GM23338 (cell line): ENCODE measurements around the gene CUX1. TPM values are rescaled to one million over a fixed set of nuclear protein-coding genes. Genes with fewer than 3 reads are reported as not detected.

Experiments used
- ATAC-seq: fragments of 200-7000 bp; cut with Tn5 transposase; 3 replicates; pipeline ENCODE4 v1.9.1; 2020
- DNase-seq: peaks from one replicate; pipeline ENCODE4 v3.0.0-alpha.2; 2015; ENCODE audit warnings: low spot score
- H2AFZ ChIP-seq: fragments of 200-600 bp; sonication (generic); 2 replicates; pipeline ENCODE4 v1.8.0; 2016; ENCODE audit warnings: antibody characterized with exemption, mild to moderate bottlenecking, moderate library complexity
- H3F3A ChIP-seq: fragments of 200-600 bp; sonication (generic); replicated peaks from 2 replicates; pipeline ENCODE4 v1.8.0; 2017; ENCODE audit warnings: antibody characterized with exemption, mixed run types, low read depth
- H3K27ac ChIP-seq: fragments of 200-600 bp; sonication (generic); 2 replicates; pipeline ENCODE4 v1.6.1; 2016; ENCODE audit warnings: low read depth
- H3K27me3 ChIP-seq: fragments of 200-600 bp; sonication (generic); 2 replicates; pipeline ENCODE4 v1.8.0; 2016; ENCODE audit warnings: mild to moderate bottlenecking, mixed run types, moderate library complexity; ENCODE audit not compliant: insufficient read depth
- H3K36me3 ChIP-seq: fragments of 200-600 bp; sonication (generic); 2 replicates; pipeline ENCODE4 v1.8.0; 2016; ENCODE audit warnings: mild to moderate bottlenecking; ENCODE audit not compliant: insufficient read depth
- H3K4me1 ChIP-seq: fragments of 200-600 bp; sonication (generic); 2 replicates; pipeline ENCODE4 v1.8.0; 2016; ENCODE audit warnings: mild to moderate bottlenecking, moderate library complexity; ENCODE audit not compliant: insufficient read depth
- H3K4me2 ChIP-seq: fragments of 200-600 bp; sonication (generic); 2 replicates; pipeline ENCODE4 v1.7.1; 2017; ENCODE audit warnings: mixed run types
- H3K4me3 ChIP-seq: fragments of 200-600 bp; sonication (generic); 2 replicates; pipeline ENCODE4 v1.6.1; 2016; ENCODE audit warnings: mixed run types
- H3K79me2 ChIP-seq: fragments of 200-600 bp; sonication (generic); replicated peaks from 2 replicates; pipeline ENCODE4 v1.8.0; 2017; ENCODE audit warnings: mild to moderate bottlenecking; ENCODE audit not compliant: insufficient read depth
- H3K9me2 ChIP-seq: fragments of 200-600 bp; sonication (generic); 2 replicates; pipeline ENCODE4 v1.8.0; 2017; ENCODE audit not compliant: insufficient read depth
- H4K20me1 ChIP-seq: fragments of 200-600 bp; sonication (generic); replicated peaks from 2 replicates; pipeline ENCODE4 v1.8.0; 2017; ENCODE audit warnings: mild to moderate bottlenecking; ENCODE audit not compliant: insufficient read depth
- H3K27ac Mint-ChIP-seq: 2 replicates; pipeline ENCODE4 v1.8.0; 2020; ENCODE audit warnings: inconsistent platforms, mild to moderate bottlenecking, moderate library complexity, mixed read lengths
- H3K27me3 Mint-ChIP-seq: 3 replicates; pipeline ENCODE4 v1.8.0; 2022; ENCODE audit warnings: low read depth, mild to moderate bottlenecking, moderate library complexity, mixed read lengths, inconsistent platforms; ENCODE audit not compliant: insufficient read depth, poor library complexity
- H3K36me3 Mint-ChIP-seq: 3 replicates; pipeline ENCODE4 v1.8.0; 2021; ENCODE audit warnings: low read depth, mild to moderate bottlenecking, inconsistent platforms, moderate library complexity, mixed read lengths
- H3K4me1 Mint-ChIP-seq: 3 replicates; pipeline ENCODE4 v1.8.0; 2020; ENCODE audit warnings: mild to moderate bottlenecking, inconsistent platforms, mixed read lengths
- H3K4me3 Mint-ChIP-seq: 3 replicates; pipeline ENCODE4 v1.8.0; 2021; ENCODE audit warnings: moderate library complexity, mild to moderate bottlenecking, inconsistent platforms, mixed read lengths
- H3K9me3 Mint-ChIP-seq: 3 replicates; pipeline ENCODE4 v1.8.0; 2020; ENCODE audit warnings: moderate library complexity, mild to moderate bottlenecking, inconsistent platforms, mixed read lengths
- CREB1 ChIP-seq: fragments of 250-450 bp; sonication (Bioruptor Pico); IDR thresholded peaks from 2 replicates; pipeline ENCODE4 v1.5.0; 2020; ENCODE audit warnings: low read depth, mild to moderate bottlenecking, moderate library complexity
- CTCF ChIP-seq, 2 experiments: fragments of 200-600 bp in 1 of 2; sonication (generic) in 1 of 2; conservative IDR thresholded peaks; 2 replicates each; pipeline versions ENCODE4 v1.5.1 to v1.6.1; 2016 to 2017; ENCODE audit warnings: antibody characterized with exemption in 2 of 2, low read depth in 2 of 2, mild to moderate bottlenecking in 2 of 2, moderate library complexity in 1 of 2
- ETS1 ChIP-seq: IDR thresholded peaks from 2 replicates; pipeline ENCODE4 v1.6.1; 2016; ENCODE audit warnings: antibody characterized with exemption
- EZH2 ChIP-seq: fragments of 200-600 bp; sonication (generic); IDR thresholded peaks from one replicate; pipeline ENCODE4 v1.8.0; 2017; ENCODE audit warnings: antibody characterized with exemption, mild to moderate bottlenecking, low read depth; ENCODE audit not compliant: unreplicated experiment
- EZH2phosphoT487 ChIP-seq: fragments of 200-600 bp; sonication (generic); IDR thresholded peaks from one replicate; pipeline ENCODE4 v1.8.1; 2018; ENCODE audit warnings: antibody characterized with exemption; ENCODE audit not compliant: unreplicated experiment
- JUNB ChIP-seq: IDR thresholded peaks from one replicate; pipeline ENCODE4 v1.6.1; 2016; ENCODE audit warnings: antibody characterized with exemption; ENCODE audit not compliant: unreplicated experiment
- POLR2AphosphoS5 ChIP-seq: IDR thresholded peaks from 2 replicates; pipeline ENCODE4 v1.6.1; 2016; ENCODE audit warnings: antibody characterized with exemption, low read depth
- REST ChIP-seq: IDR thresholded peaks from one replicate; pipeline ENCODE4 v1.6.1; 2018; ENCODE audit warnings: antibody characterized with exemption; ENCODE audit not compliant: unreplicated experiment
- STAT1 ChIP-seq: IDR thresholded peaks from one replicate; pipeline ENCODE4 v1.6.1; 2016; ENCODE audit warnings: antibody characterized with exemption; ENCODE audit not compliant: unreplicated experiment
- ZNF114 ChIP-seq: fragments of 250-450 bp; sonication (Bioruptor Pico); IDR thresholded peaks from 2 replicates; pipeline ENCODE4 v1.5.0; 2020; ENCODE audit warnings: mild to moderate bottlenecking, moderate library complexity
- ZNF331 ChIP-seq: fragments of 250-450 bp; sonication (Bioruptor Pico); IDR thresholded peaks from 2 replicates; pipeline ENCODE4 v1.5.0; 2020; ENCODE audit warnings: low read depth, mild to moderate bottlenecking, moderate library complexity
- ZNF462 ChIP-seq: fragments of 250-450 bp; sonication (Bioruptor Pico); IDR thresholded peaks from 2 replicates; pipeline ENCODE4 v1.5.0; 2020; ENCODE audit warnings: mild to moderate bottlenecking, moderate library complexity
- polyA plus RNA-seq: library from polyadenylated mRNA; unstranded; fragments of >200 nt; fragmentation: Nextera tagmentation; extraction: Ambion mirVana; gene quantifications from 2 replicates; pipeline ENCODE4 v1.2.1, GENCODE V29; 2016
- total RNA-seq: library from RNA; depleted of rRNA; stranded (reverse); fragments of >200 nt; shearing (Covaris generic); gene quantifications from 2 replicates; pipeline ENCODE4 v1.2.3, GENCODE V29; 2014

Gene CUX1
- total and polyA plus RNA-seq, 2 experiments from 2014 or later: 49.9 to 64.0 TPM

- TF ChIP-seq CTCF (conservative IDR thresholded peaks at IDR 0.05; ENCODE audit: low read depth in 2 of 2) (no peak), ETS1 (no peak), REST (no peak), ZNF331 (CRISPR knock-in tag) (no peak), JUNB (no peak), CREB1 (CRISPR knock-in tag) (no peak), ZNF462 (no peak), EZH2phosphoT487 (no peak), ZNF114 (CRISPR knock-in tag) (no peak), POLR2AphosphoS5 (no peak), EZH2 (no peak), STAT1 (no peak)
- Histone ChIP-seq H3K79me2 (peaks cover 71% of the 10 kb centered on the region), H3K36me3 (no peaks in the 10 kb centered on the region), H3F3A (peaks cover 9% of the 10 kb centered on the region), H3K4me1 (peaks cover 63% of the 10 kb centered on the region), H3K4me3 (peak overlapping the region; percentile 19; the same call in 1 of the 2 replicates), H4K20me1 (no peaks in the 10 kb centered on the region), H2AFZ (no peak overlapping the region), H3K9me2 (no peaks in the 10 kb centered on the region), H3K27me3 (no peaks in the 10 kb centered on the region), H3K4me2 (peak overlapping the region; percentile 17), H3K27ac (peak overlapping the region; percentile 97)
- Mint-ChIP-seq H3K9me3 (peaks cover 13% of the 10 kb centered on the region), H3K36me3 (peaks cover 30% of the 10 kb centered on the region), H3K27ac (peak overlapping the region; percentile 95), H3K27me3 (peaks cover 14% of the 10 kb centered on the region), H3K4me3 (peak overlapping the region; percentile 15; the same call in 1 of the 3 replicates), H3K4me1 (peaks cover 68% of the 10 kb centered on the region)
- DNase-seq (no peak), ATAC-seq (no peak; the same call in 2 of the 3 replicates)
These were observed 117.2 kb downstream of the CUX1 start for GRCh38 chr7:101934618-101935017.
